GM18951 (cell line): ENCODE results near the gene REM2.
"Not testable (repeated sequence)": the region's sequence is repeated elsewhere in the genome, so short reads cannot be mapped to it uniquely, and the experiment has no call there.

Experiments used
- POLR2A ChIP-seq: IDR thresholded peaks from 4 replicates; pipeline ENCODE4 v1.6.1; 2011; ENCODE audit warnings: mild to moderate bottlenecking; ENCODE audit not compliant: insufficient read length, insufficient read depth; ENCODE audit errors: extremely low read depth
- in situ Hi-C: fragments of 300-500 bp; cut with MboI; formaldehyde crosslinking; loops from one replicate; pipeline ENCODE4 v1.12.0; 2022; ENCODE audit warnings: low sequenced_read_pairs, mixed read lengths, inconsistent platforms; ENCODE audit not compliant: unreplicated experiment

REM2 gene

DNA sequence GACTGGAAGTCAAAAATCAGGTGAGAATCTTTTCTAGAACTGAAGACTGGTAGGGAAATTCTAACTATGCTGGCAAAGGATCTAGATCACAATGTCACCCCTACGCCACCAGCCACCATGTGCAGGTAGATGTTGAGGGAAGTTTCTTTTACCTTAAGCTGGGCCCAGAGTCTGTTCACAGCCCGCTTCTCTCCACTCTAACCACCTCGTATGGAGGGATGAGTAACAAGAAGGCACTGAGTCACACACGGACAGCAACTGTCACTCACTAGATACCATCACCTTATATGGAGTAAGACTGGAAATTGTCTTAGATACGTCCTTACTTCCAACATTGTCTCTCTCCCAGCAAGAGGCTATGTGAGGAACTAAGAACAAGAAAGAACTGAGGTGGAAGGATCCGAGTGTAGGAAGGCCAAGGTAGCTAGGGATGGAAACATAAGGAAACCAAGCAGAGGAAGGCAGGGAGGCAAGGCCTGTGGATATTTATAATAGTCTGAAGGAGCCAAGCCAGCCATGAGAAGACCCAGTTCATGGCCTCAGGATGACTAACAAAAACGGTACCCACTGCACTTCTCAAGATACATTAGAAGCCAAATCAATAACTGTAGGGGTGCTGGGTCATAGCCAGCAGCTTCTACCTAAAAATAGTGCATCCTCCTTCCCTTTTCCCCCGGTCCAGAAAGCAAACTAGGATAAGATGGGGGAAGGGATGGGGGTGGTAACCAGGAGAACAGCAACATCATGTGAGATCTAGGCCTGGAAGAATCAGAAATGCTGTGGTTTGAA lies 15.5 kb downstream of the REM2 start:
- TF ChIP-seq POLR2A = no peak
- in situ Hi-C loops = no loop called here

DNA sequence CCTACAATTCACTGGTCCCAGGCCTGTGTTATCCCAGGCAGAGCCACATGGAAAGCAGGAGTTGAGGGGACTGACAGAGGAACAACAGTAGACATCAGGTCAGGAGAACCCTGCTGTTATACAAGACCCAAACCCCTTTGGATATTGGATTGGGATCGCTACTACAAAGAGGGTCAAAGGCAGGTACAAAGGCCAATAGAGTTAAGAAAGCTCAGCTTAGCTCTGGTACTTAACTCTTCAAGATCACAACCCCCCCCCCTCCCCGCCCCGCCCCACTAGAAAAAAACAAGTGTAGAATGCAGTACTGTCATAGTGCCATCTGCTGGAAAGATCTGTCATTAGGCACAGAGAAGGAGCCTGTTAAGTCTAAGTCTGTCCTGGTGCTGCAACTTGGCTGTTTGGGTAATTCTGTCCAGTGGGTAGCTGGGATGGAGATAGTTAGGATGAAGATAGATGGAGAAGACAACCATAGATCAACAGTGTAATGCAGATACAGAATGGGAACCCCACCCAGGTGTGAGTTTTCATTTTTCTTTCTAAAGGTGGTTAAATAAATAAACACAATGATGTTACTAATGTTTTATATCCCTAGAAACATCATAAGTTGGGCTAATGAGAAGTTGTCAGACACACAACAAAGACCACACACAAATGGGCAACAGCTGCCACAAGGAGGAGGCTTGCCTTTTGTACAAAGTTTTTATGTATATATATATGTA lies 17.2 kb downstream of the REM2 start:
- TF ChIP-seq POLR2A = no peak
- in situ Hi-C loops = no loop called here

DNA sequence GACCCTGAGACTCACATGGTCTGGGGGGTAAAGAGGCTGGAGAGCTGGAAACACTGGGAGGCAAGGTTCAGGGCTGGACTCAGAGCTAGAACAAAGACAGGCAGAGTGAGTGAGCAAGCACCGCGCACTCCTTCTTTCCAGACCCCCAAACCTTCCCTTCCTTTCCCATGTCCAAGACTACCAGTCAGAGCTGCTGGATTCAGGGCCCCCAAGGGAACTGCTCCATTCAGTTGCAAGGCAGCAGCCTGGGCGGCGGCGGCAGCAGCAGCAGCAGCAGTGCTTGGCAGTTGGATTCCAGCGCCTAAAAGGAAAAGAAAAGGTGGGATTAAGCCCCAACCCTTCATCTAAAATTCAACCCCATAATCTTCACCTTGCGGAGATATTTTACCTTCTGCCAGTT lies 18.8 kb downstream of the REM2 start:
- TF ChIP-seq POLR2A = no peak
- in situ Hi-C loops = no loop called here

DNA sequence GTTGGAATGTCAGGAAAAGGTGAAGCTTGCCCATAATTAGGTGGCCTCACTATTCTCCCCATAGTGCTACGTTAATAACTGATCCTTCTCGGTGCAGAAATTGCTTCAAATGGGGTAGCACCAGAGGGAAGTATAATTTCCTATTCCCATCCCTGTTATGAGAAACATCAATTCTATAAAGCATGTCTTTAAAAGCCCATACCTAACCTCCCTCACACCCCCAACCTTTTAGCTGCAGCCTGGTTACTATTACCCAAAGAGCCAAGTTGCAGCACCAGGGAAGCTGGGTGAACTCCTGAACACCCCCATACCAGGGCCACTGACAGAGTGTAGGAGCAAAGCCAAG lies 20.7 kb downstream of the REM2 start:
- in situ Hi-C loops = no loop called here
- TF ChIP-seq POLR2A = no peak

DNA sequence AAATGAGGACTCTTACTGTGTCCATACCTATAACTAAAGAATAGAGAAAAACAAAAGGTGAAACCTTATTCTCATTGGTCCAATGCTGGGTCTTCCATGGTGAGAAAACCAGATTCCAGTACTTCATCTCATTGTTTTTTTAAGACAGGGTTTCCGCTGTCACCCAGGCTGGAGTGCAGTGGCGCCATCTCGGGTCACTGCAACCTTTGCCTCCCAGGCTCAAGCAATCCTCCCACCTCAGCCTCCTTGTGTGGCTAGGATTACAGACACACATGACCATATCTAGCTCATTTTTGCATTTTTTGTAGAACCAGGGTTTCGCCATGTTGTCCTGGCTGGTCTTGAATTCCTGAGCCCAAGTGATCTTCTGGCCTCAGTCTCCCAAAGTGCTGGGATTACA lies 22.6 kb downstream of the REM2 start:
- in situ Hi-C loops = no loop called here
- no peak for TF ChIP-seq POLR2A

DNA sequence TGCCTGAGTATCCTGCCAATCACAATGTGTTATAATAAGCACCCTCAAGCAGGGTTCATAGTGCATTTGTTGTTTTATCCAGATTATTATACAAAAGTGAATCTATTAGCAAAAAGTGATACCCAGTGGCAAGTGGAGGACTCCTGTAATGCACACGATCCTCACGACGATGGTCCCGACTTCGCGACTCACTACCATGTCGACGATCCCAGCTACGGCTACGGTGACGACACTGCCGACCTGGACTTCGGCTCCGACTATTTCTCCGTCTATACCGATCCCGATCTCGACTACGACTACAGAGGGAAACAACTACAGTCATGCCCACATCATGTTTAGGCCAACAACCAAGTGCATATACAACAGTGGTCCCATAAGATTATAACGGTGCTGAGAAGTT lies 23.1 kb downstream of the REM2 start:
- in situ Hi-C loops = no loop called here
- TF ChIP-seq POLR2A = no peak

DNA sequence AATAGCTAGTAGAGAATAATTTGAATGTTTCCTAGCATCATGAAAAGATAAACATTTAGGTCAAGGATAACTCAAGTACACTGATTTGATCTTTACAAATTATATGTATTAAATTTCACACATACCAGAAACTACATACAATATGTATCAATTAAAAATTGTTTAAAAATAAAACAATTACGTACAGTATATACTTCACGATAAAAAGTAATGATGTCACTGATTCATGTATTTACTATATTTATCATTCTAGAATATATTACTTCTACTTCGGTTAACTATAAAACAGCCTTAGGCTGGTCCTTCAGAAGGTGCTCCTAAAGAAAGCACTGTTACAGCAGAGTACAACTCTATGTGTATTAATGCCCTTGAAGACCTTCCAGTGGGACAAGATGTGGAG lies 24.4 kb downstream of the REM2 start:
- TF ChIP-seq POLR2A = no peak
- in situ Hi-C loops = no loop called here

DNA sequence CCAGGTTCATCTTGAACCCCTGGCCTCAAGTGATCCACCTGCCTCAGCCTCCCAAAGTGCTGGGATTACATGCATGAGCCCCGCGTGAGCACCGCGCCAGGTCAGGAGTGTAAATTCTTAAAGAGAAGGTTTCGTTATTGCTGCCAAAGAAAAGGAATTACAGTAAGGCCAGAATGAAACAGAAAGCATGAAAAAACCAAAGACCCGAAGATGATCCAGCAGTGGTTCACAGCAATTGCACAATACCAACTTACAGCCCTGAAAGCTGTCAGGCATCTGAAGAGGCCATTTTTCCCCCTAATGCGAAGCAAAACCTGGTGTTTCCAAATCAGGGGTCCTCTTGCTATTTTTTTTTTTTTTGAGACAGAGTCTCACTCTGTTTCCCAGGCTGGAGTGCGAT lies 25.6 kb downstream of the REM2 start:
- in situ Hi-C loops = no loop called here
- no peak for TF ChIP-seq POLR2A

DNA sequence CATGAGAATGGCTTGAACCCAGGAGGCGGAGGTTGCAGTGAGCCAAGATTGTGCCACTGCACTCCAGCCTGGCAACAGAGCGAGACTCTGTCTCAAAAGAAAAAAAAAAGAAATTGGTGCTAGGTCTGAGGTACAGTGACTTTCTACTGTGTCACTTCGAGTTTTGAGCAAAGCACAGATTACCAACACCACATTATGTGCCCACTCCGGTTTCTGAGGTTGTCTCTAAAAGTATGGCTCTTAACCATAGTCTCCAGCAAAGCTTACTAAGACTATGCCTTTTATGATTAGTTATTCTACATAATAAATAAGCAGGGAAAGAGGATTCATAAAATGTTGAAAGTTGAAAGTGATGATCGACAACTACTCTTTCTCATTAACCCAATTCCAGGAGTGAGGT lies 27.9 kb downstream of the REM2 start:
- in situ Hi-C loops = no loop called here
- no peak for TF ChIP-seq POLR2A

DNA sequence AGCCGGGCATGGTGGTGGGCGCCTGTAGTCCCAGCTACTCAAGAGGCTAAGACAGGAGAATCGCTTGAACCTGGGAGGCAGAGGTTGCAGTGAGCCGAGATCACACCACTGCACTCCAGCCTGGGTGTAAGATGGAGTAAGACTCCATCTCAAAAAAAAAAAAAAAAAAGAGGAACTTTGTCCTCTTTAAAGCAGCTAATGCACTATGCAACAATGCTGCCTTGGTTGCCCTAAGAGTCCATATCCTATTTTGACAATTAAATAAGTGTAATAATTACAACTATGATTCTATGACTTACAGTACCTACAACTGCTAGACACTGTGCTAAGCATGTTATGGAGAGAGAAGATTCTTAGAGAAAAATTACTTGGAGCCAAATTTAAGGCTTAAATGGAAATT lies 31.8 kb downstream of the REM2 start:
- in situ Hi-C loops = not testable (repeated sequence)

DNA sequence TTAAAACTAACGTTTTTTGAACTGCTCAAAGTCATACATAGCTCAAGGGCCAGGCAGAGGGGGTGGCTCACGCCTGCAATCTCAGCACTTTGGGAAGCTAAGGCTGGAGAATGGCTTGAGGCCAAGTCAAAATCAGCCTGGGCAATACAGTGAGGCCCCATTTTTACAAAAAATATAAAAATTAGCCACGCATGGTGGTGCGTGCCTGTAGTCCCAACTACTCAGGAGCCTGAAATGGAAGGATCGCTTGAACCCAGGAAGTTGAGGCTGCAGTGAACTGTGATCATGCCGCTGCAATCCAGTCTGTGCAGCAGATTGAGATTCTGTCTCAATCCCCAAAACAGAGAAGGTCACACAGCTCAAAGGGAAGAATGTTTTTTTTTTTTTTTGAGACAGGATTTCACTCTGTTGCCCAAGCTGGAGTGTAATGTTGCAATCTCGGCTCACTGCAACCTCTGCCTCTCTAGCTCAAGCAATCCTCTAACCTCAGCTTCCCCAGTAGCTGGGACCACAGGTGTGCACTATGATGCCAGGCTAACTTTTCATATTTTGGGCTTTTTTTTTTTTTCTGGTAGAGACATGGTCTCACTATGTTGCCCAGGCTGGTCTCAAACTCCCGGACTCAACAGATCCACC lies 33.0 kb downstream of the REM2 start:
- in situ Hi-C loops = no loop called here
- no peak for TF ChIP-seq POLR2A

DNA sequence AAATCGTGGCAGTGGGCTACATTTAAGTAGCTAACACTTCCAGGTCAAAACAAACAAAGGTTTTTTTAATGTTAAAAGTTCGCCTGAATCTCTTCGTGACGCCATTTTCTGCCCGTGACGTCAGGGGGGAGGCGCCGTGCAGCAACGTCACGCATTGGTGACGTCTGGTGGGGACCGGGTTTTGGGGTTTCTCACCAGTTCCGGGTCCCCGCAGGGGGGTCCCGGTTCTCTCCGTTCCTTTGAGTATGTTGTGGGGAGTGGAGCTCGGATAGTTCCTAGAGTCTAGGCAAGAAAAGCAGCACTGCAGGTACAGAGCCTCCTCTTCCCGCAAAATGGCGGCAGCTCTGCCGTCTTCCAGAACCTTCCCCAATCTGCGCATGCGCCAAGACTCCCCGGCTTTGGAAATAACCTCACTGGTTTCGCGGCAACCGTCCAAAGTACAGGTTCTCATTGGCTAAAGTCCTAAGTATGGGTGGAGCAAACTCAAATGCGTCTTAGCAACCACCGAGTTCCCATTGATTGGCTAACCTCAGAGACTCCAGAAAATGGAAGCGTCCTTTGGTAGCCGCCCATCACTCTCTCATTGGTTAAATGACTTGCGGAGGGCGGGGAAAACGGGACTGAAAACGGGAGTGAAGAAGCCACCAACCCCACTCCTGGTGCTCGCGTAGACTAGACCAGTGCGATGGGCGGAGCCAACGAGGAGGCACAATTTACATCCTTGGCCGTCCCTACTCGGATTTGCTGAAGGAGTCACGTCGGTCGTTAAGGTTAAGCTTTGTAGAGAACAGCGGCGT lies 36.0 kb downstream of the REM2 start, which contains the start of gene RBM23:
TSS of gene RBM23 (minus strand) at position 346 of the 797 bp plus-strand sequence.
- in situ Hi-C loops = no loop called here
- peak; percentile 70 for TF ChIP-seq POLR2A

DNA sequence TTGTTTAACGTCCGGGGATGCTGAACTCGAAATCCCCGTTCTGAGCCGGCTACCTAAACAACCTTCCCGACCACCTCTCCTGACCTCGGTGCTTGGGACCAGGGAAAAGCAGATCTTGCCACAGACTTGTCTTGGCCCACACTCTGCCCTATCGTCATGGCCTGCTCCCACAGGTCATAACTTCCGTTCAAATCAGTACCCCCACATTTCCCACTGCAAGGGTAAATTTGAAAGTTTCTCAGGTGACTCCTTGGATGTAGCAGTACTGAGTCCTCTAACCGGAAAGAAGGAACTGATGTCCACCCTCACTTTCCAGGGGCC lies 36.5 kb downstream of the REM2 start:
- TF ChIP-seq POLR2A = no peak
- in situ Hi-C loops = no loop called here

DNA sequence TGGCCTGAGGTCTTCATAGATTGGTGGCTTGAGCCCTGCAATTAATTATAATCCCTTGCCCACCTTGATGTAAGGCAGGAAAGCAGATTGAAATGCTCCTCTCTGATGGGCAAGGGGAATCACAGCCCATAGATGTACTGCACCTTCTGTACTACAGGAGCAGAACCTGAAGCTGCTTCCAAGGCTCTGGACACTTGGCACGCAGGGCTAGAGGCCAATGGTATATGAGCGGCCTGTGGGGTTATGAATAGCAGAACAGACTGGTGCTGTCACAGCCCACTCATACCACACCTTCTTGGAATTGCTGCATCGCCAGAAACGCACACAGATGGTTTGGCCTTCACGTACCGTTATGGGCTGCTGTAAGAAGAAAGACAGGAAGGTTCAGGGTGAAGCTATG lies 37.7 kb downstream of the REM2 start:
- no peak for TF ChIP-seq POLR2A

DNA sequence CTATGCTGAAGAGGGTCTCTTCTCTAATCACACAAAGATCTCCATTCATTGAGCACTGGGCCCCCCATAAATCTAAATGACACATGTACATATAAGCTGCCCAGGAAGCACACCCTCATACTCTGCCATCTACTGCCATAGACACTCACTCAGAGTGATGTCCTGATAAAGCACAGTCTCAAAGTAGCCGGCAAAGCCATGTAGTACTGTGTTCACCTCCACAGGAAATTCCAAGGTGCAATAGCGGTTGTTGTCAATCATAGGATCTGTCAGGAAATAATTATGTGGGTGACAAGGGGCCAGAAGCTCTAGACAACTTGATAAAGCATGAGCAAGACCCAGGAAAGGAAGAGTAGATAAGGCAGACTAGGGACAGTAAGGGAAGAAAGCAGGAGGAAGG lies 39.3 kb downstream of the REM2 start:
- TF ChIP-seq POLR2A = no peak
- in situ Hi-C loops = no loop called here

More for the DNA sequence above, 37.7 kb downstream of the REM2 start:
- in situ Hi-C loops = no loop called here
